Activated gamma-delta T cell treated with anti-CD3 and anti-CD28 coated beads, Interleukin-2, amount 50 U/mL, for 16 hours (primary cell): ENCODE measurements around the gene REEP3.
A peak's percentile ranks its signal among the peaks of the same experiment; 100 is the strongest.
"Not testable (repeated sequence)": the region's sequence is repeated elsewhere in the genome, so short reads cannot be mapped to it uniquely, and the experiment has no call there.

Source experiments
- DNase-seq: peaks from one replicate; pipeline ENCODE4 v3.0.0-alpha.2; 2020; ENCODE audit warnings: low read depth

REEP3 gene

DNA sequence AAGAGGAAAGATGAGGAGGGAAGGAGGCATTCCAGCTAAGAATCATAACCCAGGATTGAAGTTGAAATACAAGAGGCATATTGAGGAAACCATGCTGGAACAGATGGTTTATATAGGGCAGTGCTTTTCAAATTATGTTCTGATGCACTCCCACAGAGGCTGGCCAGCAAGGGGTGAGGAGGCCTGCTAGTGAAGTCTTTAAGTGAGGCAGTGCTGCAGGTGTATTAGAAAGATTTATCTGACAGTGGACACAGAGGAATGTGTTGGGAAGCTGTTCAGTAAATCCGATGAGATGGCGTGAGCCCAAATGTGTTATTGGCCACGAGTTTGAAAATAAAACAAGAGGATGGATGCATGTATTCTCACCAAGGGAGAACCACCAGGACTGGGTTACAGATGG is 28.6 kb downstream of the REEP3 start:
- DNase-seq: no peak

DNA sequence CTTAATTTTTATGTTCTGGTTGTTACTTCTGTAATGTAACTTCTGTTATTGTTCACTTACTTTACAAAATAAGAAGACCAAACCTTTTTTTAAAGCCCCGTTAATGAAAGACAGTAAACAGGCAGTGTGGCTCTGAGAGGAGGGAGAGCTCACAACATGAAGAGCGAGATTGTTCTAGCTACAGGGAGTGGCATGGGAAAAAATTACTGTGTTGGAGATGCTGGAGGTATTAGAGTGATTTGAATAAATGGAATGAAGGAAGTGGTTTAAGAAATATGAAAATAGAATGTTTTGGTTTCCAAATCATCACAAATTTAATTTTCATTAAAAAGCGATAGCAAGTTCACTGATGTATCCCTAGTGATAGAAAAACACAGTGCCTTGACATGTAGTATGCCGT is 31.8 kb downstream of the REEP3 start:
- no peak for DNase-seq

DNA sequence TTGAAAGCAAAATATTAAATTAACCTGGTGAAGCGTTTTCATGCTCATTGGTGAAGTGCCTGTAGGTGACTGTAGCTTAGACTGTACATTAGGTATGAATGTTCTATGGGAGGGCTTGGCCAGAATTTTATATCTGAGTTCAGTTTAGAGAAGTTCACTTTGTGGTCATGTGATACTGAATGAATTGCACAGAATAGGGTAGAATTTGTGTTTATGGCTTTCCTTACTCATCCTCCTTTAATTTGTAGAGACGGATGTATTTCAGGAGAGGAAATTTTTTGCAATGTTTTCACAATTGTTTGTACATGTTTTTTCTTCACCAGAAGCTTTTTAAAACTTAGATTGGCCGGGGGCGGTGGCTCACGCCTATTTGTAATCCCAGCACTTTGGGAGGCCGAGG is 32.3 kb downstream of the REEP3 start:
- no peak for DNase-seq

DNA sequence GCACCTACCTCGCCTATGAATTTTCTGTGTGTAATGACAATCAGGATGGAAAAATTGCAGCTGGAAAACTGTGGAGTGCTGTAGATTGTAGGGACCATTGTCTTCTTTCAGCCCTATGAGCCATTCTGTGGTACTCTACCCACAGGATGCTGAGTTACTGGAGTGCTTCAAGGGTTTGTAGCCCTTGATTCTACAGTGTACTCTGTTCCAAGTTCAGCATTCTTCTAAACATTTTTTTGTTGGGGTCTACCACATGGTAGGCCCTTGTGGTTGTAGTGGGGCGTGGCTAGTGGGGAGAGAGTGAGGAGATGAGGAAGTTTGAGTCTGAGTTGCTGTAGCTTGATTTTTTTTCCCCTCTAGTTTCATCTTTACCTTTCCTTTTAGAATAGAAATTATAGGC is 33.5 kb downstream of the REEP3 start:
- peak; percentile 11 for DNase-seq

GRCh38 chr10:63555330-63555729 is 34.1 kb downstream of the REEP3 start:
- no peak for DNase-seq

GRCh38 chr10:63558132-63558784 is 37.1 kb downstream of the REEP3 start:
- no peak for DNase-seq

GRCh38 chr10:63561341-63561740 is 40.1 kb downstream of the REEP3 start:
- no peak for DNase-seq

DNA sequence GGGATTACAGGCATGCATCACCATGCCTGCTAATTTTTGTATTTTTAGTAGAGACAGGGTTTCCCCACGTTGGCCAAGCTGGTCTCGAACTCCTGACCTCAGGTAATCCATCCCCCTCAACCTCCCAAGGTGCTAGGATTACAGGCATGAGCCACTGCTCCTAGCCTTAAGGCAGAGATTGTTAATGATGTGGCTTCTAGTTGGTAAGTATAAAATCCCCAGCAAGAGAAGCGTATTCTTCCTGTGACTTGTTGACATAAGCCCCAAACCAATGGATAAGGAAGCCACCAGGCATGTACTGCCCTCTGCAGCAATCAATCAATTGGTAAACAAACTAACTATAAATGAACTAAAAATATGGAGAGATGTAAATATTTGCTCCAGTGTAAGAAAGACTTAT is 41.2 kb downstream of the REEP3 start:
- no peak for DNase-seq

GRCh38 chr10:63562857-63563256 is 41.7 kb downstream of the REEP3 start:
- no peak for DNase-seq

DNA sequence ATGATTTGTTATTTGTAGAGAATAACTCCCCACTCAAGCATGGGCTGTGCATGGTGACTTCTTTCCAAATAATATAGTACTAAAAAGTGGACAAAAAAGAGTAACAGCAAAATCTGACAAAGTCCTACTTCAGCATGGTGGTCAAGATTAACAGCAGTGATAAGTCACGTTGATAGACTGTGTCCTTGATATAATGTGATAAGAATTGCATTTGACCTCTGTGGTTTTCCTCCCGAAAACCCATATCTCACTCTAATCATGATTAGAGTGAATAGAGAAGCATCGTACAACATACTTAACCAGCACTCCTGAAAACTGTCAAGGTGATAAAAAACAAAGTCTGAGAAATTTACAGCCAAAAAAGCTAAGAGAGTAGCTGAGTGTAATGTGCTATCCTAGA is 42.4 kb downstream of the REEP3 start:
- DNase-seq: no peak

GRCh38 chr10:63564731-63565130 is 43.5 kb downstream of the REEP3 start:
- DNase-seq: not testable (repeated sequence)

GRCh38 chr10:63573068-63573697 is 52.0 kb downstream of the REEP3 start:
- no peak for DNase-seq

- DNase-seq: no peak
Measured at GRCh38 chr10:63574011-63574410, 52.8 kb downstream of the REEP3 start.

- DNase-seq: no peak
Measured at GRCh38 chr10:63576501-63576900, 55.3 kb downstream of the REEP3 start.

DNA sequence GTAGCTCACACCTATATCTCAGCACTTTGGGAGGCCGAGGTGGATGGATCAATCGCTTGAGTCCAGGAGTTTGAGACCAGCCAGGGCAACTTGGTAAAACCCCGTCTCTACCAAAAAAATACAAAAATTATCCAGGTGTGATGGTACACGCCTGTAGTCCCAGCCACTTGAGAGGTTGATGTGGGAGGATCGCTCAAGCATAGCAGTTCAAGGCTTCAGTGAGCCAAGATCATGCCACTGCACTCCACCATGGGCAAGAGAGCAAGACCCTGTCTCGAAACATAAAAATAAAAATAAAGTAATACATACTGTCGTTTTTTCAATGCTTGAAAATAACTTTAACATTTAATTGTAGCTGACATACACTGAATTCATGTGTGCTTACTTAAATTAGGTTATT is 57.3 kb downstream of the REEP3 start:
- no peak for DNase-seq

GRCh38 chr10:63579371-63580014 is 58.3 kb downstream of the REEP3 start:
- no peak for DNase-seq

DNA sequence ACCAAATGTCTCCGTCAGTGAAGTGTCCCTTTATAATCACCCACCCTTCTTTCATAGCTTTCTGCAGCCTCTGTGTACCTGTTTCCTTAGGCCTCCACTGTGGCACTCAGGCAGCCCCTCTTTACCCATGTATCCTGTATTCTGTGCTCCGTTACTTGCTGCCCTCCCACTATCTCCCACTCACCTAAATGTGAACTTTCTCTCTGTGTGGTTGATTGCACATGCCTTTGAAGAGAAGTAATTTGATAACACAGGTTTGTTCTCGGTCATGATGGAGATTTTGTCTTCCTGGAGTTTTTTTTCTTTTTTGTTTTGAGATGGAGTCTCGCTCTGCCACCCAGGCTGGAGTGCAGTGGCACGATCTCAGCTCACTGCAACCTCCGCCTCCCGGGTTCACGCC is 61.5 kb downstream of the REEP3 start:
- DNase-seq: no peak

GRCh38 chr10:63583397-63583796 is 62.2 kb downstream of the REEP3 start:
- no peak for DNase-seq

GRCh38 chr10:63583909-63584724 is 62.9 kb downstream of the REEP3 start:
- no peak for DNase-seq

DNA sequence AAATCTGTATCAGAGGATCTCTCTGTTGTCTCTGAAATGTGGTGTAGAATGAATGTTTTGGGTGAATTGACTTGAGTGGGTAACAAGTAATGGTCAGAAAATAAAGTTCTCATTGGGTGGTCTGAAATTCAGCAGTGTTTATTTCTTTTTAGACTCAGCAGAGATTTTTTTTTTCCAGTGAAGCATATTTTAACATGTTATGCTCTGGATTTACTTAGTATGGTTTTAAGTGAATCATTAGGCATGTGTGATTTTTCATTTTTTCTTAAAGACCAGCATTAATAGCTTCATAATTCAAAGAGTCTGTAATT is 63.5 kb downstream of the REEP3 start:
- DNase-seq: no peak

- no peak for DNase-seq
Measured at GRCh38 chr10:63585041-63585440, 63.8 kb downstream of the REEP3 start.

DNA sequence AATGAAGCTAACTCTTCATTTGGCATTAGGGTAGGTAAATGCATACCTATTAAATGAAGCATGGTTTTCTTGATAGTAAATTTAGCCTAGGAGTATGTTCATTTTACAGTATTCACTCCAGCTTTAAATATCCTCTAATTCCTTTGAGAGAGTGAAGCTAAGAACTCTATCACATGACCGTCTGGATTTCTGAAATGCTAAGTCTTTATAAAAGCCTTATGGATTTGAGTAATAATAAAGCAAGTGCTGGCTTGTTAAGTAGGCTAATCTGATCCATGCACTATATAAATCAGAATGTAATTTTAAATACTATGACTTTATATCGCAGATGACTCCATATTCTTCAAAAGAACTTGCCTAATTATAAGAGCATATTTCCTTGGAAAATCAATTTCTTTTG is 64.8 kb downstream of the REEP3 start:
- DNase-seq: no peak

GRCh38 chr10:63587191-63587590 is 66.0 kb downstream of the REEP3 start:
- no peak for DNase-seq
